Uterus (tissue), 2 donors: ENCODE data around the gene SERPINB10.

ENCODE experiments used
- CTCF ChIP-seq, 4 experiments: fragments of 200-600 bp in 2 of 4; fragments of 450-650 bp in 2 of 4; sonication (generic) in 2 of 4; IDR thresholded peaks; one replicate each; pipeline ENCODE4 v1.5.1; 2016 to 2019; ENCODE audit warnings: antibody characterized with exemption in 4 of 4, mild to moderate bottlenecking in 2 of 4, moderate library complexity in 1 of 4
- POLR2A ChIP-seq, 2 donors: fragments of 450-650 bp; IDR thresholded peaks; one replicate each; pipeline ENCODE4 v1.6.1; 2016; ENCODE audit warnings: antibody characterized with exemption in 2 of 2, mild to moderate bottlenecking in 1 of 2, moderate library complexity in 1 of 2

- TF ChIP-seq CTCF (IDR thresholded peaks at IDR 0.05), result no peak
- TF ChIP-seq POLR2A (IDR thresholded peaks at IDR 0.05), result no peak
These were observed 17.4 kb upstream of the SERPINB10 start for GRCh38 chr18:63890237-63890949.
